GM18870 (cell line): ENCODE measurements around the gene SLX4.
"Not testable (repeated sequence)": the region's sequence is repeated elsewhere in the genome, so short reads cannot be mapped to it uniquely, and the experiment has no call there.

ENCODE experiments used
- ATAC-seq: cut with Tn5 transposase; IDR thresholded peaks from one replicate; pipeline ENCODE4 v1.9.1; 2021; ENCODE audit warnings: moderate library complexity; ENCODE audit not compliant: unreplicated experiment

The SLX4 gene

DNA sequence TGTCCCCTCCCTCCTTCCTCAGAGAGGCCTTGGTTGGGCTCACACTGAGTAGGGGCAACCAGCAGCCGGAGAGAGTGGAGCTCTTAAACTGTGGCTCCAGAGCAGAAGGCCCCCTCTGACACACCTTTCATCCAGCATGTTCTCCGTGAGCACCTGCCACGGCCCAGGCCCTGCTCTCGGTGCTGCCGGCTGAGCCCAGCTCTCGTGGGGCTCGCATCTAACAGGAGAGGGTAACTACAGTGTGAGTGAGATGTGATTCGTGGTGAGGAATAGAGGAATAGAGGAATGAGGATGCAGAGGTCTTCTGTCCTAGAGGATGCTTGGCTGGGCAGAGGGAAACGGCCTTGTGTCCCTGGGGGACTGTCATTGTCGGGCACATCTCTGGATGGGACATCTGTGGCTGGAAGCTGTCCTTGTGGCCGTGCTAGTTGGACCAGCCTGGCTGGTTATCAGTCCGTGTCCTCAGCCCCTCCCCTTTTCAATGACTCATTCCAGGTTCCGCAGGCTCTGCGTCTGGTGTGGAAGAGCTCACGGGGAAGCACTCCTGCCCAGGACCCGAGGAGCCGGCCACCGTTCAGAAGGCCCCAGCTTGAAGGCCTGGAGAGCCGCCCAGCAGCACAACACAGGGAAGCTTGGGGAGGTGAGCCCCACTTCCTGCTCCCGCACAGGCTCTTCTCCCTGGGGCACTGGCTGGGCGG is 31.1 kb upstream of the SLX4 start:
- ATAC-seq: no peak

DNA sequence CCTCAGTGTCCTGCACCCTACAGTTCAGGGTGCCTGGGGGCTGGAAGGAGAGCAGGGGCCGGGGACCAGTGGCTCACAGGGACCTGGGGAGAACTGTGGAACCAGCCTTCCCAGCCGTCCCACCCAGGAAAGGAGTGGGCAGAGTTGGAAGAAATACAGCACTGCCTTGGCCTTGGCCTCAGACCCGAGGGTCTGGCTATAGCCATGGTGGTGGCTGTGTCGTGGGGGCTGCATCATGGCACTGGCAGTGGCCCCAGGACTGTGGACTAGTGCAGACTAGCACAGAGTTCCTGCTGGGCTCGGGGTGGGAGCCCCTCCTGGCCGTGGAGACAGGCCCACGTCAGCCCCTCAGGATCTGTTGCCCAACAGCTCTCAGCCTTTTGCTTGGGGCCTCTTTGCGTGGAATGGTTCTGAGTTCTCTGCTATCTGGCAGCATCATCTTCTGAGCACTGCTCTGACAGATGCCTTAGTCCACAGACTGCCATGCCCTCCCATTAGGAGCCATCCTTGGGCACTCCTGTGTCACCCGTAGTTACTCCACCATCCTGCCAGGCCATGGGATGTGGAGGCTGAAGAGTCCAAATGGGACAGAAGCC is 30.5 kb upstream of the SLX4 start:
- ATAC-seq: no peak

DNA sequence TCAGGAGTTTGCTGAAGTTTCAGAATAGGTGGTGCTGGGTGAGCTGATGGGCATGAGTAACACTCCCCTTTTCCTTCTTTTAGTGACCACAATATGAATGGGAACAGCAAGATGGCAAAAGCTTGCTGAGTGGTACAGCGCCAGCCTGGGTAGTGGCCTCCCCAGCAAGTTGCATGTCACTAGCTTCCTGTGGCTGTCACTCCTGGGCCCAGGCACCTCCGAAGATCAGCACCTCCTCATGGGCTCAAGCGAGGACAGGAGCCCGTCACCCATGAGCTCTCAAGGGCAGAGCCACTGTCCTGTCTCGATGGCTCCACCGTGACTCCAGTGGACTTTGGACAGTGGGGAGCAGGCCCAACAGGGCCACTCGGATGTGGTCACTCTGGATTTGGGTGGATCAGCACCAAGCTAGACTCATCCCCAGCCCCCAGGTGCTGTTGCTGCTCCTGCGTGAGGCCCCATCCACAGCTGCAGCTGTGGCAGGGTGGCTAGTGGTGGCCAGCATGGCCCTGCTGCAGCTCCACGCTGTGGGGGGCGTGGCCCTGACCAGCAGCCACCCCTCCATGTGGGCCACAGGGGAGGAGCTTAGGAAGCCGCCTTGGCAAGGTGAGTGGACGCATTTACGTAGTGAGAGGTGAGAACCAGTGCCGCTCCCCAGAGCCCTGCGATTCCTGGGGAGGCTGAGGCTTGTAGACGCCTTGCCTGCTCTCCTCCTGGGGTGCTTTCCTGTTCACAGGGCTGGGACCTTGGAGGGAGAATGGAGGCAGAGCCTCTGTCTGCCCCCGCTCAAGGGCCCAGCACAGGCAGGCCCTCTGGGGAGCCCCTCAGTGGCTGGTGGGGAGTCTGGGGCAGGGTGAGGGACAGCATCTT is 29.5 kb upstream of the SLX4 start:
- no peak for ATAC-seq

- no peak for ATAC-seq
These were observed 28.8 kb upstream of the SLX4 start for GRCh38 chr16:3640207-3640606.

GRCh38 chr16:3638916-3639644 is 27.7 kb upstream of the SLX4 start:
- no peak for ATAC-seq

DNA sequence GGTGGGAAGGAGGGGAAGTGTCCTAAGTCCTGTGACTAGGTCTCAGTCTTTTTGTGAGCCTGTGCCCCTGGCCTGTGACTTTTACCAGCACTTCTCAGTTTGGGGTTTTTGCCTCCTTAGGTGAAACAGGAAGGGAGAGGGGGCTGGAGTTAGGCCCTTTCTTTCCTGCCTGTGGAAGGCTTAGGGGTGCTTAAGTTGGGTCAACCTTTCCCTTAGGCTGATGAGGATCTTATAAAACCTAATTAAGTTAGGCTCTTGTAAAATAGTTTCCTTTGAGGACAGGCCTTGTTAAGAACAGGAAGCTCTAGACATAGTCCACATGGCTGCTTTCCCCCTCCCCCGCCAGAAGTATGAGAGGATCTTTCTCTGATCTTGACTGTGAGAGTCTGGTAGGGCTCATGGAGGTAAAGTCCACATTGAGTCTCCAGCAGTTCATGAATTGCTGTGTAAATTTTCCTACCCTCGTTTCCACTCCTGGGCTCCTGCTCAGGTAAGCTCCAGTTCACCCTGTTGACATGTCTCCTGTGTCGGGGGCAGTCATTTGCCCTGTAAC is 26.0 kb upstream of the SLX4 start:
- no peak for ATAC-seq

- ATAC-seq: no peak
These were observed 14.7 kb upstream of the SLX4 start for GRCh38 chr16:3625911-3626732.

GRCh38 chr16:3625331-3625730 is 13.9 kb upstream of the SLX4 start:
- no peak for ATAC-seq

DNA sequence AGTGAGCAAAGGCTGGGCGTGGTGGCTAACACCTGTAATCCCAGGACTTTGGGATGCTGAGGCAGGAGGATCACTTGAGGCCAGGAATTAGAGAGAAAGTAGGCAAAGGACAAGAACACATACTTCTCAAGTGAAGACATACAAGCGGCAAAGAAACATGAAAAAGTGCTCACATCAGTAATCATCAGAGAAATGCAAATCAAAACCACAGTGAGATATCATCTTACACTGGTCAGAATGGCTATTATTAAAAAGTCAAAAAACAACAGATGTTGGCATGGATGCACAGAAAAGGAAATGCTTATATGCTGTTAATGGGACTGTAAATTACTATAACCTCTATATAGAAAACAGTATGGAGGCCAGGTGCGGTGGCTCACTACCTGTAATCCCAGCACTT is 12.2 kb upstream of the SLX4 start:
- ATAC-seq: no peak

GRCh38 chr16:3618769-3619141 is 7.3 kb upstream of the SLX4 start:
- no peak for ATAC-seq

DNA sequence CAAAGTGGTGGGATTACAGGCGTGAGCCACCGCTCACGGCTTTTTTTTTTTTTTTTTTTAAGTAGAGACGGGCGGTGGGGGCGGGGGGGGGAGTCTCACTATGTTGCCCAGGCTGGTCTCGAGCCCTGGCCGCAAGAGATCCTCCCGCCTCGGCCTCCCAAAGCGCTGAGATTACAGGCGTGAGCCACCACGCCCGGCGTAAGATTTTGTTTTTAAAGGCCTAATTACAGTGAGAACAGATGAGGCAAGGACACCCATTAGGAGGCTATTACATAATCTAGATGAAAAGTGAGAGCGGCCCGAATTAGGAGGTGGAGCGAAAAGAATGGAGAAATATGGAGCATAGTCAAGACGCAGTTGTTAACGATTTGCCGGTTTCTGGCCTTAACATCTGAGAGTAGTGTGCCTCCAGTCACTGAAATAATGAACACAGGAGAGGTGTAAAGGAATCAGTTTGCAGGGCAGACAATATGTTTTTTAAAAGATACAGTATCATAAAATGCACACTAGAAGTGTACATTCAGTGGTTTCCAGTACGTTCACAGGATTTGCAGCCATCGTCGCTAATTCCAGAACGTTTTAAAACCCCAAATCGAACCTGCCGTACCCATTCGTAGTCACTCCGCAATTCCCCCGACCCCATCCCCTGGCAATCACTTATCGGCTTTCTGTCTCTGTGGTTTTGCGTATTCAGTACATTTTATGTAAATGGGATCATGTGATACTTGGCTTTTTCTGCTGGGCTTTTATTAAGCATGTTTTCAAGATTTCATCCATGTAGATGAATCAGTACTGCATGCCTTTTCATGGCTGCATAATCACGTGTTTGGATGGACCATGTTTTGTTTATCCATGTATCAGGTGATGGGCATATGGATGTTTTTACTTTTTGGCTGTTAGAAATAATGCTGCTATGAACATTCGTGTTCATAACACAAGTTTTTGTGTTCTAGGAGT is 1.4 kb upstream of the SLX4 start:
- no peak for ATAC-seq

DNA sequence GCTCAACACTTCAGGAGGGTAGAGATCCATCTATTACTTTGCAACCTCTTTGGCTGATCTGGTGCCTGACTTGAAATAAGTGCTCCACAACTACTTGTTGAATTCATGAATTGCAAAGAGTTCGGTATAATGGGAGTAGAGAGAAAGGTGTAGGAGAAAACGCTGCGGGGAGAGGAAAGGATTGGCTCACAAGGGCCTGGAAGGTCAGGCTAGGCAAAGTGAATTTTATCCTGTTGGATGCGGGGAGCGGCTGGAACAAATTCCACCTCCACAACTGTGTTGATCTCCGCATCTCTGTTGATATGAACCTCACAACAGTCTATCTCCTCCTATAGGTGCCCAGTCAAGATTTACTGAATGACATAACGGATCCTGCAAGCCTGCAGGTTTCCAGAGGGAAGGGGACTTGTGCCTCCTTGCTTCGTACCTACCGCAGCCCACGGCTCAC is 684 bp downstream of the SLX4 start:
- ATAC-seq: peak; percentile 19

DNA sequence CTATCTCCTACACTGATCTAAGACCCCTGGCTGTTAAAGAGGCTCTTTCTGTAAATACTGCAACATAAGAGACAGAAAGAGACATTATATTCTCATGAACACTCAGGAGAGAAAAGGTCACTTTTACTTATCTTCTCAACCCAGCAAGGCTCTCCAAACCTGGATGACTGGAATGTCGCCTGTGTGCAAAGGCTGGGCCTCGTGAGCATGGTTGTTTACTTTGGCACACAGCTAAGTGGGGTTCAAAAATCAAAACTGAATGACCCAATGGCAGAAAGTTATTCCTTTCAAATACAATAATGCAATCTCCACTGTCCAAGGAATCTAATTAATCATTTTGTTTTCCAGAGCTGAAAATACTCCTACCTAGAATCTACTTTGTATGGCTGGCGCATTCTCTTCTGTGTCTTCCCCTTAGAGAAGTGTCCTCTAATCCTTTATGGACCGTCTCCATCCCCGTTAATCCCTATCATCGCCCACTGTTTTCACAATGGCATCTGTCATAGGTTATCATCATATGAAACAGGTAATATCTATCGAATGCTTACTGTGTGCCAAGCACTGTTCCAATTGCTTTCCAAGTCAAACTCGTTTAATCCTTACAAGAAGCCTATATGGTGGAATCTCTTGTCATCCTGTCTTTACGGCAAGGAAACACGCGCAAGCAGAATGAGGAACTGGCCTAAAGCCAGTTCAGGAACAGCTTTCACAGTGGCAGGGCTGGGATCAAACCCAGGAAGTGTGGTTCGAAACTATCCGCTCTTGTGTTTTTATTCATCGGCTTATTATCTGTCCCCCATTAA is 1.3 kb downstream of the SLX4 start:
- ATAC-seq: no peak

- not testable (repeated sequence) for ATAC-seq
These were observed 2.4 kb downstream of the SLX4 start for GRCh38 chr16:3608976-3609375.

GRCh38 chr16:3608069-3608468 is 3.3 kb downstream of the SLX4 start:
- no peak for ATAC-seq

GRCh38 chr16:3607634-3608033 is 3.8 kb downstream of the SLX4 start:
- no peak for ATAC-seq

DNA sequence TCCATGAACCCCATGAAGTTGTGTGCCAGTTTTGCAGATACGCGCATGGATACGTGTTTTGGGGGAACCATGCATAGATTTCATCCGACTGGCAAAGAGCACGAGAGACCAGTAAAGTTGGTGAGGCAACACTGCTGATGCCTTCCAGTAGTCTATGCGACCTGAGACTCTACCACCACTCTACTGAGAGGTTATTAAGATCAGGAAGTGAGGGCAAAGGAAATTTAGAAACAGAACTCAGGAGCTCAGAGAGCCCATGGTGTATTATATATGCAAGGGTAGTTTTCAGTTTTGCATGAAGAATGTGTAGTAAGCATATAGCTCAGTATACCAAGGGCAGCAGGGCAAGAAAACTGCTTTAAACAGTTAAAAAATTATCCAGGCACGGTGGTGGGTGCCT is 4.2 kb downstream of the SLX4 start:
- ATAC-seq: no peak

GRCh38 chr16:3606441-3606840 is 5.0 kb downstream of the SLX4 start:
- ATAC-seq: no peak
